ENCODE measurements around the gene YPEL1. TPM values are rescaled to one million over a fixed set of nuclear protein-coding genes. Genes with fewer than 3 reads are reported as not detected.

The YPEL1 gene
- total and polyA plus RNA-seq, 2 of the 8 experiments (the other 6 are each of a cell fraction or from before 2014, with no cell fraction given), result 6.0 to 6.7 TPM

DNA sequence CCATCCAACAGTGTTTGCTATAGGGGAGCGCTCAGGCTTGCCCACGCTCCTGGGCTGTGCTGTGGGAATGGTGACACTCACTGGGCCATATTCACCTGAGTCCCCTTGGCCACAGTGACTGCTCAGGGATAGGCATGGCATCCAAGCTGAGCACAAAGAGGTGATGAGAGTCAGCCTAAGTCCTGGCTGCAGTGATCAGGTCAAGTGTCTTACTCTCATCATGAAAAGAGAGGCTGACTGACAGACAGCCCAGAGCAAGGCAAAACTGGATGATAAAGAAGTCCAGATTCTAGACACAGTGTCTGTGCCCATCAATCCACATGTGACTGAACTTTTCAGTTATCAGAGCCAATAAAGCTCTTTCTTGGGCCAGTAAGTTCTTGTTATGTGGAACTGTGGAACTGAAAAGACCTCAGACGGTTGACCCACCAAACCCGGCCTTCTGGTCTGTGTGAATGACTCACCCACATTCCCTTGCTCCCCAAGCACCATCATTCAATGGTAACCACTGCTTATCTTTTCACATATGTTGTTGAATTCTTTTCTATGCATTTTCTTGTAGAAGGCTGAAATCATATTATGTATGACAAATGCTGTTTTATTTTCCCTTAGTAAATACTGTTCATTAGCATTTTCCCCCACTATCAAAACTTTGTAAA lies 43.2 kb upstream of the YPEL1 start:
- no peak for TF ChIP-seq YY1 (IDR thresholded peaks at IDR 0.05; ENCODE audit: low read depth, low read length)
- no peak for TF ChIP-seq ASH2L (IDR thresholded peaks at IDR 0.05; ENCODE audit: low read length)
- FAIRE-seq, result no peak
- Histone ChIP-seq H3K23me2 (ENCODE audit: low read depth, low read length) (no peaks in the 10 kb centered on the region), H4K8ac (ENCODE audit: extremely low read depth, insufficient read depth, low read length) (no peak overlapping the region), H3K9me3 (ENCODE audit: insufficient read depth in 2 of 2, low read depth in 1 of 2, low read length in 1 of 2) (no peaks in the 10 kb centered on the region), H2AK5ac (ENCODE audit: low read depth, low read length) (no peak overlapping the region), H3K79me2 (ENCODE audit: control insufficient read depth in 1 of 2, insufficient read depth in 2 of 2, low read length in 2 of 2) (no peaks in the 10 kb centered on the region), H2BK20ac (ENCODE audit: low read length) (no peak overlapping the region), H4K20me1 (replicated peaks in 1 of 2; ENCODE audit: control insufficient read depth in 1 of 2, insufficient read depth in 2 of 2, low read length in 2 of 2) (peaks cover 0 to 2% of the 10 kb centered on the region in 2 experiments), H3K9ac (replicated peaks in 1 of 4; ENCODE audit: extremely low read depth in 1 of 4, low read depth in 3 of 4, low read length in 3 of 4) (no peak overlapping the region), H2BK15ac (ENCODE audit: low read length) (no peak overlapping the region), H3K27ac (ENCODE audit: low read depth, low read length) (no peak overlapping the region), H3K4ac (replicated peaks; ENCODE audit: insufficient read length, low read depth, low read length) (no peak overlapping the region), H3K14ac (ENCODE audit: insufficient read length) (no peak overlapping the region), H2AFZ (ENCODE audit: low read length) (no peak overlapping the region), H3K4me3 (ENCODE audit: extremely low read depth in 1 of 4, insufficient read depth in 2 of 4, low read depth in 3 of 4, low read length in 4 of 4) (no peak overlapping the region), H4K91ac (replicated peaks; ENCODE audit: insufficient read length, low read length) (no peak overlapping the region), H3K27me3 (replicated peaks in 1 of 4; ENCODE audit: control insufficient read depth in 3 of 4, extremely low read depth in 1 of 4, insufficient read depth in 3 of 4, low read length in 3 of 4) (no peaks in the 10 kb centered on the region), H2BK120ac (replicated peaks; ENCODE audit: low read depth, low read length) (no peak overlapping the region), H2BK12ac (ENCODE audit: low read depth, low read length) (no peak overlapping the region), H3K79me1 (ENCODE audit: low read depth, low read length) (peaks cover 5% of the 10 kb centered on the region; the same call in 1 of the 2 replicates), H3K23ac (ENCODE audit: insufficient read length) (no peak overlapping the region), H2BK5ac (ENCODE audit: low read depth, low read length) (0 out of 2 replicates have a peak overlapping the region, but pooled peaks have one; percentile 32), H3K4me2 (ENCODE audit: insufficient read depth in 1 of 2, low read depth in 2 of 2, low read length in 2 of 2) (no peak overlapping the region), H3K4me1 (replicated peaks in 1 of 4; ENCODE audit: control insufficient read depth in 3 of 4, insufficient read depth in 4 of 4, low read length in 3 of 4) (no peaks in the 10 kb centered on the region), H3K36me3 (ENCODE audit: control insufficient read depth in 2 of 4, insufficient read depth in 4 of 4, low read length in 3 of 4) (peaks cover 0 to 9% (median 5%) of the 10 kb centered on the region in 4 experiments; a peak in 4 of 8 replicates), H3K18ac (ENCODE audit: extremely low read depth, low read length) (no peak overlapping the region), H4K5ac (ENCODE audit: insufficient read length, low read depth, low read length) (no peak overlapping the region), H3K56ac (replicated peaks; ENCODE audit: insufficient read length, low read depth, low read length) (no peak overlapping the region)
- ChIA-PET POLR2A (ENCODE audit: partially characterized antibody) (no interaction called here), CTCF (ENCODE audit: partially characterized antibody) (no interaction called here)
- DNase-seq (ENCODE audit: low read depth in 1 of 2, low spot score in 2 of 2), result no peak
- WGBS, 2 experiments (ENCODE audit: extremely low coverage in 1 of 2, insufficient coverage in 1 of 2, insufficient read length in 1 of 2, insufficient replicate concordance in 2 of 2, low coverage in 1 of 2, low lambda C conversion rate in 2 of 2, missing lambda C conversion rate in 1 of 2), result 90% methylated on average over 4 of the region's 4 CpGs; no CpG with 5 or more reads in 1 of the 2 experiments

All from H1 (cell line).